Peyer's patch (tissue), 4 donors: ENCODE data around the gene DIPK1C.
"Not testable (repeated sequence)": the region's sequence is repeated elsewhere in the genome, so short reads cannot be mapped to it uniquely, and the experiment has no call there.

Experiments
- CTCF ChIP-seq, 6 experiments: fragments of 450-650 bp in 4 of 6; fragments of 200-600 bp in 2 of 6; sonication (generic) in 1 of 6; IDR thresholded peaks; one replicate each; pipeline ENCODE4 v1.5.1; 2017 to 2019; ENCODE audit warnings: antibody characterized with exemption in 6 of 6, mild to moderate bottlenecking in 3 of 6, moderate library complexity in 1 of 6
- POLR2A ChIP-seq, 2 donors: fragments of 450-650 bp; IDR thresholded peaks; one replicate each; pipeline ENCODE4 v1.5.1; 2017; ENCODE audit warnings: antibody characterized with exemption in 2 of 2, mild to moderate bottlenecking in 2 of 2, moderate library complexity in 2 of 2

DNA sequence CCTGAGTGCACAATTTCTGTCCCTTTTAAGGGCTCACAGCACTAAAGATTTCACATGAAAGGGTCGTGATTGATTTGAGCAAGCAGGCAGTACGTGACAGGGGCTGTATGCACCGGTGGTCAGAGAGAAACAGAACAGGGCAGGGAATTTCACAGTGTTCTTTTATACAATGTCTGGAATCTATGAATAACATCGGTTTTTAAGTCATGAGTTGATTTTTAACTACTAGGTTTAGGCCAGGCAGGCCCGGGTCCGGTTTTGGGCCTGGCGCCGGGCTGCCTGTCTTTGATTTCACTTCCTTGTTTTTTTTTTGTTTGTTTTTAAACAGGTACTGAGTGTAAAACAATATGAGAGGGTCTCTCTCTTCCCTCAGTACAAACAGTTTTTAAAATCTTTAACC, 43.7 kb upstream of the DIPK1C start:
- TF ChIP-seq CTCF, POLR2A (IDR thresholded peaks at IDR 0.05): not testable (repeated sequence)
